HCT116 (cell line): ENCODE data around the gene SEMA3B. TPM values are rescaled to one million over a fixed set of nuclear protein-coding genes. Genes with fewer than 3 reads are reported as not detected.

ENCODE experiments used
- ATAC-seq: fragments of 200-7000 bp; cut with Tn5 transposase; 2 replicates; pipeline ENCODE4 v1.9.1; 2020; ENCODE audit warnings: mild to moderate bottlenecking, moderate library complexity
- BruUV-seq: library from RNA; stranded (reverse); fragments of 400-500 nt; replicated peaks from 2 replicates; lab custom pipeline; 2021; lab: Mats Ljungman, UMichigan
- CTCF ChIA-PET: fragments of 300-600 bp; sonication (Branson Sonifier 250); formaldehyde crosslinking; loops from one replicate; lab custom pipeline; 2021; ENCODE audit warnings: antibody characterized with exemption; lab: Charles Lee
- POLR2A ChIA-PET: fragments of 300-600, 350-600 bp; sonication (Branson Sonifier 250); formaldehyde crosslinking; loops from one replicate; lab custom pipeline; 2021; ENCODE audit warnings: antibody characterized with exemption; lab: Charles Lee
- RAD21 ChIA-PET, 2 experiments: fragments of 300-600 bp; sonication (Branson Sonifier 250); formaldehyde crosslinking; loops; one replicate each; lab custom pipeline; 2023; ENCODE audit warnings: low total read pairs in 2 of 2; ENCODE audit not compliant: uncharacterized antibody in 2 of 2, unreplicated experiment in 2 of 2, low non-redundant PET in 1 of 2; lab: Charles Lee
- DNase-seq: peaks from one replicate; pipeline ENCODE4 v3.0.0-alpha.2; 2010; ENCODE audit warnings: low read depth, low spot score
- H2AFZ ChIP-seq: fragments of 200-600 bp; shearing (Covaris generic), sonication (generic); 2 replicates; pipeline ENCODE4 v1.6.1; 2017; ENCODE audit warnings: low read depth, mixed run types, mixed read lengths, antibody characterized with exemption, low read length; ENCODE audit not compliant: poor library complexity, severe bottlenecking
- H3K27ac ChIP-seq: 2 replicates; pipeline ENCODE4 v1.5.1; 2012; ENCODE audit warnings: low read depth, low read length
- H3K27me3 ChIP-seq: fragments of 200-600 bp; sonication (generic); 2 replicates; pipeline ENCODE4 v1.6.1; 2016; ENCODE audit warnings: mixed run types, low read length, mixed read lengths; ENCODE audit not compliant: insufficient read depth
- H3K36me3 ChIP-seq, 2 experiments: fragments of 200-500 bp in 1 of 2; fragments of 200-600 bp in 1 of 2; sonication (Bioruptor generic) in 1 of 2; sonication (generic) in 1 of 2; 2 replicates each; pipeline versions ENCODE4 v1.5.1 to v1.6.1; 2014 to 2016; ENCODE audit warnings: low read length in 2 of 2, inconsistent platforms in 1 of 2, mixed read lengths in 1 of 2, mixed run types in 1 of 2; ENCODE audit not compliant: insufficient read depth in 2 of 2, control insufficient read depth in 1 of 2
- H3K4me1 ChIP-seq, 2 experiments: fragments of 200-600 bp in 1 of 2; sonication (generic) in 1 of 2; 2 replicates each; pipeline versions ENCODE4 v1.5.1 to v1.6.1; 2012 to 2017; ENCODE audit warnings: low read length in 2 of 2, inconsistent platforms in 1 of 2, mild to moderate bottlenecking in 1 of 2, mixed read lengths in 1 of 2, mixed run types in 1 of 2, moderate library complexity in 1 of 2; ENCODE audit not compliant: insufficient read depth in 2 of 2, control insufficient read depth in 1 of 2
- H3K4me2 ChIP-seq: fragments of 200-600 bp; sonication (generic); 2 replicates; pipeline ENCODE4 v1.6.1; 2017; ENCODE audit warnings: mixed run types, low read length, mixed read lengths
- H3K4me3 ChIP-seq, 2 experiments: fragments of 200-600 bp in 1 of 2; sonication (generic) in 1 of 2; replicated peaks in 1 of 2; 2 replicates each; pipeline ENCODE4 v1.5.1; 2011 to 2016; ENCODE audit warnings: low read length in 2 of 2, control low read depth in 1 of 2, low read depth in 1 of 2, mild to moderate bottlenecking in 1 of 2, mixed read lengths in 1 of 2, mixed run types in 1 of 2
- H3K79me2 ChIP-seq: fragments of 200-600 bp; sonication (generic); 2 replicates; pipeline ENCODE4 v1.6.1; 2017; ENCODE audit warnings: mild to moderate bottlenecking, mixed run types, low read length, moderate library complexity, mixed read lengths; ENCODE audit not compliant: insufficient read depth
- H3K9ac ChIP-seq: fragments of 200-600 bp; sonication (generic); 2 replicates; pipeline ENCODE4 v1.6.1; 2016; ENCODE audit warnings: low read length, mixed read lengths
- H3K9me2 ChIP-seq: fragments of 200-600 bp; sonication (generic), shearing (Covaris generic); 2 replicates; pipeline ENCODE4 v1.6.1; 2017; ENCODE audit warnings: mixed run types, mild to moderate bottlenecking, moderate library complexity; ENCODE audit not compliant: insufficient read depth
- H3K9me3 ChIP-seq, 2 experiments: fragments of 200-500 bp in 1 of 2; fragments of 200-600 bp in 1 of 2; sonication (Bioruptor generic) in 1 of 2; sonication (generic) in 1 of 2; 2 replicates each; pipeline ENCODE4 v1.6.1; 2014 to 2017; ENCODE audit warnings: low read length in 2 of 2, mixed read lengths in 2 of 2, inconsistent platforms in 1 of 2, low read depth in 1 of 2, mild to moderate bottlenecking in 1 of 2, mixed run types in 1 of 2, moderate library complexity in 1 of 2; ENCODE audit not compliant: control insufficient read depth in 1 of 2, insufficient read depth in 1 of 2
- H4K20me1 ChIP-seq: fragments of 200-600 bp; sonication (generic), shearing (Covaris generic); 2 replicates; pipeline ENCODE4 v1.6.1; 2017; ENCODE audit warnings: mixed run types, mild to moderate bottlenecking, moderate library complexity; ENCODE audit not compliant: insufficient read depth
- CBX3 ChIP-seq: IDR thresholded peaks from 2 replicates; pipeline ENCODE4 v1.6.1; 2012; ENCODE audit warnings: low read depth
- FOSL1 ChIP-seq: IDR thresholded peaks from 2 replicates; pipeline ENCODE4 v1.6.1; 2012; ENCODE audit warnings: low read depth
- JUND ChIP-seq: IDR thresholded peaks from 2 replicates; pipeline ENCODE4 v1.6.1; 2012
- POLR2AphosphoS5 ChIP-seq: IDR thresholded peaks from 2 replicates; pipeline ENCODE4 v1.6.1; 2011; ENCODE audit warnings: mild to moderate bottlenecking, low read depth, low read length, moderate library complexity
- SIN3A ChIP-seq: IDR thresholded peaks from 2 replicates; pipeline ENCODE4 v1.6.1; 2012; ENCODE audit warnings: low read depth
- YY1 ChIP-seq: IDR thresholded peaks from 2 replicates; pipeline ENCODE4 v1.6.1; 2011; ENCODE audit warnings: low read length, low read depth, moderate library complexity, mild to moderate bottlenecking; ENCODE audit not compliant: insufficient replicate concordance; ENCODE audit errors: extremely low read depth
- ZBTB33 ChIP-seq: IDR thresholded peaks from 2 replicates; pipeline ENCODE4 v1.6.1; 2011; ENCODE audit warnings: mild to moderate bottlenecking, low read length, moderate library complexity; ENCODE audit not compliant: insufficient replicate concordance; ENCODE audit errors: extremely low read depth
- intact Hi-C: fragments of 100-400 bp; cut with micrococcal nuclease; formaldehyde crosslinking; loops from 2 replicates; pipeline ENCODE4 v1.10.0; 2022
- total RNA-seq: library from RNA; stranded (reverse); gene quantifications from one replicate; pipeline ENCODE4 v1.2.1, GENCODE V29; 2021; ENCODE audit not compliant: unreplicated experiment
- TF ChIP-seq, protein P1 (sequence below): IDR thresholded peaks from 2 replicates; pipeline ENCODE4 v1.6.1; 2012
- TF ChIP-seq, protein P2 (sequence below), 3 experiments: fragments of 200-600 bp in 1 of 3; sonication (generic) in 1 of 3; IDR thresholded peaks in 2 of 3; conservative IDR thresholded peaks in 1 of 3; 2 replicates each; pipeline ENCODE4 v1.5.1; 2012 to 2017; ENCODE audit warnings: low read depth in 2 of 3, low read length in 2 of 3, antibody characterized with exemption in 1 of 3, borderline replicate concordance in 1 of 3, control low read depth in 1 of 3, mild to moderate bottlenecking in 1 of 3, mixed read lengths in 1 of 3, mixed run types in 1 of 3, moderate library complexity in 1 of 3; ENCODE audit not compliant: insufficient read depth in 1 of 3

The SEMA3B gene
- total RNA-seq, 1 experiment from 2014 or later: 46.2 TPM

DNA sequence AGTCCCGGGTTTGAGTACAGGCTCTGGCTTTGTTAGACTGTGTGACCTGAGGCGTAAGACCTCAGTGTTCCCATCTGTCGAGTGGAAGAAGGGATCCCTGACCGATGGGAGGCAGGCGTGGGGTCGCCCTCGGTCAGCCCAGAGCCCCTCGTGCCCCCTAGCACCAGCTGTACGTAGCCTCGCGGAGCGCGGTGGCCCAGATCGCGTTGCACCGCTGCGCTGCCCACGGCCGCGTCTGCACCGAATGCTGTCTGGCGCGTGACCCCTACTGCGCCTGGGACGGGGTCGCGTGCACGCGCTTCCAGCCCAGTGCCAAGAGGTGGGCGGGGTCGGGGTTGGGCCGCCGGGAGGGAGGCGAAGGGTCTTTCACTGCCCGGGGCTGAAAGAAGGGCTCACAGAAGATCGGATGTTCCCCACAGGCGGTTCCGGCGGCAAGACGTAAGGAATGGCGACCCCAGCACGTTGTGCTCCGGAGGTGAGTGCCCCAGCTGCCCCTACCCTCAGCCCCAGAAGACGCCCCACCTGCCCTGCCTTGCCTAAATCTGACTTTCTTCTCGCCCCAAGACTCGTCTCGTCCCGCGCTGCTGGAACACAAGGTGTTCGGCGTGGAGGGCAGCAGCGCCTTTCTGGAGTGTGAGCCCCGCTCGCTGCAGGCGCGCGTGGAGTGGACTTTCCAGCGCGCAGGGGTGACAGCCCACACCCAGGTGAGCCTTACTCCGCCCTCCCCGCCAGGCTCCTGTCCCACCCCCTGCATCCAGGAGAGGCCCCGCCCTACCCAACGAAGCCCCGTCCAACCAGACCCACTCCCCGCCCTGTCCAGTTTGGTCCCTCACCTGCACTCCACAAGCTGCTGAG lies 6.4 kb downstream of the SEMA3B start:
- Histone ChIP-seq H2AFZ (no peak overlapping the region), H3K27ac (no peak overlapping the region), H3K4me1 (peaks cover 29 to 40% of the 10 kb centered on the region in 2 experiments), H3K4me3 (no peak overlapping the region), H3K79me2 (no peaks in the 10 kb centered on the region), H3K36me3 (no peaks in the 10 kb centered on the region), H3K27me3 (no peaks in the 10 kb centered on the region), H4K20me1 (no peaks in the 10 kb centered on the region), H3K9me3 (no peaks in the 10 kb centered on the region), H3K9ac (no peak overlapping the region), H3K4me2 (no peak overlapping the region), H3K9me2 (no peaks in the 10 kb centered on the region)
- RAD21 ChIA-PET: interaction anchor here in 1 of 2 experiments (0.7 kb wide), 1 partner anchor 14 kb away, joined by 3 read pairs; no protein-coding TSS in a partner anchor
- CTCF ChIA-PET: interaction anchor here (0.6 to 2.4 kb wide), 5 partner anchors 9 to 81 kb away, joined by 3 to 9 read pairs (median 5); partner anchors contain the start of gene IFRD2
- DNase-seq (no peak), ATAC-seq (no peak)
- no TSS peak for BruUV-seq
- no peak for TF ChIP-seq FOSL1
- TF ChIP-seq POLR2AphosphoS5: no peak
- TF ChIP-seq, protein P1, sequence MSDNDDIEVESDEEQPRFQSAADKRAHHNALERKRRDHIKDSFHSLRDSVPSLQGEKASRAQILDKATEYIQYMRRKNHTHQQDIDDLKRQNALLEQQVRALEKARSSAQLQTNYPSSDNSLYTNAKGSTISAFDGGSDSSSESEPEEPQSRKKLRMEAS: no peak
- no peak for TF ChIP-seq YY1
- TF ChIP-seq, protein P2, sequence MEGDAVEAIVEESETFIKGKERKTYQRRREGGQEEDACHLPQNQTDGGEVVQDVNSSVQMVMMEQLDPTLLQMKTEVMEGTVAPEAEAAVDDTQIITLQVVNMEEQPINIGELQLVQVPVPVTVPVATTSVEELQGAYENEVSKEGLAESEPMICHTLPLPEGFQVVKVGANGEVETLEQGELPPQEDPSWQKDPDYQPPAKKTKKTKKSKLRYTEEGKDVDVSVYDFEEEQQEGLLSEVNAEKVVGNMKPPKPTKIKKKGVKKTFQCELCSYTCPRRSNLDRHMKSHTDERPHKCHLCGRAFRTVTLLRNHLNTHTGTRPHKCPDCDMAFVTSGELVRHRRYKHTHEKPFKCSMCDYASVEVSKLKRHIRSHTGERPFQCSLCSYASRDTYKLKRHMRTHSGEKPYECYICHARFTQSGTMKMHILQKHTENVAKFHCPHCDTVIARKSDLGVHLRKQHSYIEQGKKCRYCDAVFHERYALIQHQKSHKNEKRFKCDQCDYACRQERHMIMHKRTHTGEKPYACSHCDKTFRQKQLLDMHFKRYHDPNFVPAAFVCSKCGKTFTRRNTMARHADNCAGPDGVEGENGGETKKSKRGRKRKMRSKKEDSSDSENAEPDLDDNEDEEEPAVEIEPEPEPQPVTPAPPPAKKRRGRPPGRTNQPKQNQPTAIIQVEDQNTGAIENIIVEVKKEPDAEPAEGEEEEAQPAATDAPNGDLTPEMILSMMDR (IDR thresholded peaks at IDR 0.05 in 2 of 3, conservative IDR thresholded peaks at IDR 0.05 in 1 of 3; ENCODE audit: borderline replicate concordance in 1 of 3, insufficient read depth in 1 of 3, low read depth in 2 of 3, low read length in 2 of 3): no peak
- TF ChIP-seq CBX3: no peak
- TF ChIP-seq SIN3A: no peak
- no peak for TF ChIP-seq JUND
- TF ChIP-seq ZBTB33: no peak
- intact Hi-C loops: no loop called here
- POLR2A ChIA-PET: interaction anchor here (0.9 to 1.3 kb wide), 2 partner anchors 29 to 80 kb away, joined by 3 read pairs; no protein-coding TSS in a partner anchor
